GM12878 (cell line): ENCODE data around the gene ITFG1.

Experiments
- ATF7 ChIP-seq: fragments of 450-650 bp; IDR thresholded peaks from 2 replicates; pipeline ENCODE4 v1.6.1; 2016; ENCODE audit warnings: low read depth, mild to moderate bottlenecking
- BACH1 ChIP-seq: fragments of 450-650 bp; IDR thresholded peaks from 2 replicates; pipeline ENCODE4 v1.6.1; 2017; ENCODE audit warnings: mild to moderate bottlenecking, borderline replicate concordance
- BRCA1 ChIP-seq: IDR thresholded peaks from 2 replicates; pipeline ENCODE4 v1.6.1; 2011; ENCODE audit warnings: low read depth, low read length, improper control_type of control experiment
- CTCF ChIP-seq, 3 experiments: IDR thresholded peaks in 2 of 3; conservative IDR thresholded peaks in 1 of 3; 2 replicates each; pipeline ENCODE4 v1.5.1; 2011; ENCODE audit warnings: low read depth in 3 of 3, low read length in 3 of 3, mild to moderate bottlenecking in 3 of 3, control low read depth in 2 of 3, moderate library complexity in 2 of 3, inconsistent platforms in 1 of 3, mixed read lengths in 1 of 3; ENCODE audit not compliant: control insufficient read depth in 2 of 3, insufficient read depth in 1 of 3; ENCODE audit errors: extremely low read depth in 1 of 3
- EZH2 ChIP-seq: IDR thresholded peaks from 2 replicates; pipeline ENCODE4 v1.6.1; 2012; ENCODE audit warnings: low read depth, mild to moderate bottlenecking, control low read depth, inconsistent platforms, low read length, borderline replicate concordance; ENCODE audit not compliant: control insufficient read depth
- SIN3A ChIP-seq: IDR thresholded peaks from 2 replicates; pipeline ENCODE4 v1.6.1; 2012; ENCODE audit warnings: low read depth, low read length, improper control_type of control experiment
- YY1 ChIP-seq: IDR thresholded peaks from 2 replicates; pipeline ENCODE4 v1.6.1; 2011; ENCODE audit warnings: low read depth, mild to moderate bottlenecking, low read length

GRCh38 chr16:47448830-47449575 is 11.9 kb downstream of the ITFG1 start:
- TF ChIP-seq CTCF (IDR thresholded peaks at IDR 0.05 in 2 of 3, conservative IDR thresholded peaks at IDR 0.05 in 1 of 3; ENCODE audit: control insufficient read depth in 2 of 3, extremely low read depth in 1 of 3, insufficient read depth in 1 of 3, low read depth in 3 of 3, low read length in 3 of 3) (no peak), SIN3A (no peak), YY1 (no peak), BACH1 (no peak), EZH2 (no peak), ATF7 (no peak), BRCA1 (no peak)
